Measurements from ENCODE around the gene PPP1R9A.
"Not testable (repeated sequence)": the region's sequence is repeated elsewhere in the genome, so short reads cannot be mapped to it uniquely, and the experiment has no call there.

PPP1R9A gene

GRCh38 chr7:95004618-95005247, 97.3 kb downstream of the PPP1R9A start:
- Histone ChIP-seq H3K9me2 (replicated peaks; ENCODE audit: control insufficient read depth, low read length) (no peaks in the 10 kb centered on the region), H3K27me3 (ENCODE audit: control insufficient read depth, low read length) (no peaks in the 10 kb centered on the region), H3K4me3 (ENCODE audit: low read length) (no peak overlapping the region), H3K9me3 (ENCODE audit: control insufficient read depth, insufficient read depth, low read length) (no peaks in the 10 kb centered on the region), H4K20me1 (ENCODE audit: control insufficient read depth, insufficient read depth, low read depth, low read length) (no peaks in the 10 kb centered on the region), H3K36me3 (ENCODE audit: control insufficient read depth, low read length) (no peaks in the 10 kb centered on the region), H3K79me2 (ENCODE audit: control insufficient read depth, low read length) (no peaks in the 10 kb centered on the region), H3K27ac (ENCODE audit: low read depth, low read length) (no peak overlapping the region), H3K4me1 (ENCODE audit: control insufficient read depth, low read length) (no peaks in the 10 kb centered on the region), H3K4me2 (ENCODE audit: low read length) (no peak overlapping the region), H3F3A (ENCODE audit: control insufficient read depth, insufficient read depth) (no peaks in the 10 kb centered on the region)
- TF ChIP-seq EZH2phosphoT487 (IDR thresholded peaks at IDR 0.05; ENCODE audit: borderline replicate concordance, low read length): no peak
- TF ChIP-seq CTCF (IDR thresholded peaks at IDR 0.05; ENCODE audit: low read depth, low read length, poor library complexity, severe bottlenecking): no peak

DNA sequence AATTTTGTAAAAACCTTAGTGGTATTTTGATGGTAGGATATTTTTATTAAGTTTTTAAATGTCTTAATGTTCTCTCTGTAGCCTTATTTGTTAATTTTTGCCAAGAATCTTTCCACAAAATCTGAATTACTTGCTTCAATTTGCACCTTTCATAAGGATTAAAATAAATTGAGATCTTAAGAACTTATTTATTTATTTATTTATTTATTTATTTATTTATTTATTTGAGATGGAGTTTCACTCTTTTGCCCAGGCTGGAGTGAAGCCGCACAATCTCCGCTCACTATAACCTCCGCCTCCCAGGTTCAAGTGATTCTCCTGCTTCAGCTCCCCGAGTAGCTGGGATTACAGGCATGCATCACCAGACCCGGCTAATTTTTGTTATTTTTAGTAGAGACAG, 98.6 kb downstream of the PPP1R9A start:
- Histone ChIP-seq H3K9me3 (ENCODE audit: control insufficient read depth, insufficient read depth, low read length) (no peaks in the 10 kb centered on the region), H3K79me2 (ENCODE audit: control insufficient read depth, low read length) (no peaks in the 10 kb centered on the region), H3K27ac (ENCODE audit: low read depth, low read length) (no peak overlapping the region), H3K4me3 (ENCODE audit: low read length) (no peak overlapping the region), H3K9me2 (replicated peaks; ENCODE audit: control insufficient read depth, low read length) (no peaks in the 10 kb centered on the region), H3K4me2 (ENCODE audit: low read length) (no peak overlapping the region), H3K27me3 (ENCODE audit: control insufficient read depth, low read length) (no peaks in the 10 kb centered on the region), H3K4me1 (ENCODE audit: control insufficient read depth, low read length) (no peaks in the 10 kb centered on the region), H4K20me1 (ENCODE audit: control insufficient read depth, insufficient read depth, low read depth, low read length) (no peaks in the 10 kb centered on the region), H3K36me3 (ENCODE audit: control insufficient read depth, low read length) (no peaks in the 10 kb centered on the region), H3F3A (ENCODE audit: control insufficient read depth, insufficient read depth) (no peaks in the 10 kb centered on the region)
- no peak for TF ChIP-seq EZH2phosphoT487 (IDR thresholded peaks at IDR 0.05; ENCODE audit: borderline replicate concordance, low read length)
- TF ChIP-seq CTCF (IDR thresholded peaks at IDR 0.05; ENCODE audit: low read depth, low read length, poor library complexity, severe bottlenecking): no peak

- H3K79me2 ChIP-seq (ENCODE audit: control insufficient read depth, low read length); H3F3A ChIP-seq (ENCODE audit: control insufficient read depth, insufficient read depth); H3K9me3 ChIP-seq (ENCODE audit: control insufficient read depth, insufficient read depth, low read length); H3K27ac ChIP-seq (ENCODE audit: low read depth, low read length); H3K4me2 ChIP-seq (ENCODE audit: low read length); H3K9me2 ChIP-seq (replicated peaks; ENCODE audit: control insufficient read depth, low read length); H4K20me1 ChIP-seq (ENCODE audit: control insufficient read depth, insufficient read depth, low read depth, low read length); H3K4me3 ChIP-seq (ENCODE audit: low read length); H3K4me1 ChIP-seq (ENCODE audit: control insufficient read depth, low read length); H3K36me3 ChIP-seq (ENCODE audit: control insufficient read depth, low read length); H3K27me3 ChIP-seq (ENCODE audit: control insufficient read depth, low read length): not testable (repeated sequence)
Measured at GRCh38 chr7:95008773-95009172, 101.4 kb downstream of the PPP1R9A start.

DNA sequence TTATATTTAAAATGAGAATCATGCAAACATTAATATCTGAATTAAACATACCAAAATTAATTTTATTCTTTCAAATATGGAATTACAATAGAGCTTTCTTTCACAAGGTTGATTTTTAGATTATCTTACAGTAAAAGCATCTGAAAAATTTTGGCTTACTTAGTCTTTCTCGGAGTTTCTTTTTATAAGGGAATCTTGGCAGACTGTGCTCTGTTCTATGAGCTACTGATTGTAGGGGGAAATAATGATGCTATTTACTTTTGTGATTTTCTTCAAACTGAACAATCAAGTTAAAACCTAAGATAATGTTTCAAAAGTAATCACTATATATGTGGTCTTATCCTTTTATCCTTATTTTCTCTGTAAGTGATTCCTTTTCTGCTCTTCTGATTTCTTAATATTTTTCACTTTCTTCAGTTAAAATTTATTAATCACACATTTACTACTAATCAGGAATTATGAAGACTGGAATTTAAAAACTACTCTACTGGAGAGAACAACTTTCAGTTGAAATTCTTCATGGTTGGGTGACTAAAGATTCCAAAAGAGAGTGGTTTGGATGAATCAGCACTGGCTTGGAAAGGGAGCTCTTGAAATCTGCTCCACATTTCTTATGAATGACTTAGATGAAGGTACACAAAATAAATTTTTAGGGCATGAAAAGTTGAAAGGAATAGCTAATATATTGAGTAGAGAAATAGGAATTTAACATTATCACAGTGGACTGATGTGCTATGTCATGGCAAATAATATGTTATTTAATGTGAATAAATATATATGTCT, 103.9 kb downstream of the PPP1R9A start:
- Histone ChIP-seq H3K27ac (ENCODE audit: low read depth, low read length) (no peak overlapping the region), H4K20me1 (ENCODE audit: control insufficient read depth, insufficient read depth, low read depth, low read length) (no peaks in the 10 kb centered on the region), H3K9me3 (ENCODE audit: control insufficient read depth, insufficient read depth, low read length) (no peaks in the 10 kb centered on the region), H3K4me3 (ENCODE audit: low read length) (no peak overlapping the region), H3K9me2 (replicated peaks; ENCODE audit: control insufficient read depth, low read length) (no peaks in the 10 kb centered on the region), H3K79me2 (ENCODE audit: control insufficient read depth, low read length) (no peaks in the 10 kb centered on the region), H3K27me3 (ENCODE audit: control insufficient read depth, low read length) (no peaks in the 10 kb centered on the region), H3K4me2 (ENCODE audit: low read length) (no peak overlapping the region), H3K4me1 (ENCODE audit: control insufficient read depth, low read length) (no peaks in the 10 kb centered on the region), H3K36me3 (ENCODE audit: control insufficient read depth, low read length) (no peaks in the 10 kb centered on the region), H3F3A (ENCODE audit: control insufficient read depth, insufficient read depth) (no peaks in the 10 kb centered on the region)
- no peak for TF ChIP-seq CTCF (IDR thresholded peaks at IDR 0.05; ENCODE audit: low read depth, low read length, poor library complexity, severe bottlenecking)
- TF ChIP-seq EZH2phosphoT487 (IDR thresholded peaks at IDR 0.05; ENCODE audit: borderline replicate concordance, low read length): no peak

All from DOHH2 (cell line).